HEK293 (cell line): ENCODE results near the gene BBX.

Experiments
- CTCF ChIA-PET: fragments of 350-600 bp; formaldehyde crosslinking; extraction: SDS; loops from one replicate; lab custom pipeline; 2021; ENCODE audit warnings: antibody characterized with exemption; lab: Yijun Ruan, JAX
- POLR2A ChIA-PET: fragments of 300-600 bp; formaldehyde crosslinking; extraction: SDS; loops from one replicate; lab custom pipeline; 2020; ENCODE audit warnings: antibody characterized with exemption, inconsistent platforms; lab: Yijun Ruan, JAX
- H3K27ac ChIP-seq: fragments of 200-500 bp; sonication (Bioruptor generic); 2 replicates; pipeline ENCODE4 v1.5.1; 2014; ENCODE audit warnings: low read depth, low read length, control low read depth, inconsistent platforms; ENCODE audit errors: extremely low read depth
- H3K36me3 ChIP-seq, 2 experiments: fragments of 200-500 bp in 1 of 2; sonication (Bioruptor generic) in 1 of 2; 1 replicate in 1 of 2; 2 replicates in 1 of 2; pipeline ENCODE4 v1.5.1; 2014 to 2017; ENCODE audit warnings: inconsistent platforms in 2 of 2, low read length in 2 of 2; ENCODE audit not compliant: control insufficient read depth in 2 of 2, insufficient read depth in 1 of 2
- H3K4me1 ChIP-seq: fragments of 200-500 bp; sonication (Bioruptor generic); 2 replicates; pipeline ENCODE4 v1.5.1; 2014; ENCODE audit warnings: mild to moderate bottlenecking, low read length, inconsistent platforms; ENCODE audit not compliant: control insufficient read depth, insufficient read depth
- H3K4me3 ChIP-seq: 2 replicates; pipeline ENCODE4 v1.5.1; 2011; ENCODE audit warnings: low read depth, mild to moderate bottlenecking, control low read depth, low read length, moderate library complexity
- H3K9me3 ChIP-seq: fragments of 200-500 bp; sonication (Bioruptor generic); 2 replicates; pipeline ENCODE4 v1.5.1; 2014; ENCODE audit warnings: low read depth, low read length, inconsistent platforms; ENCODE audit not compliant: control insufficient read depth, insufficient read depth
- BCL11B ChIP-seq: fragments of 450-650 bp; formaldehyde crosslinking; IDR thresholded peaks from 2 replicates; pipeline ENCODE4 v1.5.1; 2016; ENCODE audit warnings: low read depth, missing biosample characterization, missing genetic modification characterization
- EGR2 ChIP-seq: fragments of 450-650 bp; formaldehyde crosslinking; IDR thresholded peaks from 2 replicates; pipeline ENCODE4 v1.5.1; 2016; ENCODE audit warnings: low read depth, missing biosample characterization, missing genetic modification characterization
- GLIS1 ChIP-seq: fragments of 450-650 bp; formaldehyde crosslinking; IDR thresholded peaks from 2 replicates; pipeline ENCODE4 v1.5.1; 2016; ENCODE audit warnings: missing biosample characterization, missing genetic modification characterization
- GLIS2 ChIP-seq: fragments of 450-650 bp; formaldehyde crosslinking; IDR thresholded peaks from 2 replicates; pipeline ENCODE4 v1.5.1; 2016; ENCODE audit warnings: missing biosample characterization, missing genetic modification characterization
- HOXA7 ChIP-seq: sonication (generic); formaldehyde crosslinking; IDR thresholded peaks from 2 replicates; pipeline ENCODE4 v1.8.1; 2022; ENCODE audit warnings: missing genetic modification reagents, borderline replicate concordance
- KLF16 ChIP-seq: fragments of 450-650 bp; formaldehyde crosslinking; IDR thresholded peaks from 2 replicates; pipeline ENCODE4 v1.5.1; 2017; ENCODE audit warnings: missing biosample characterization, missing genetic modification characterization
- SP3 ChIP-seq: fragments of 450-650 bp; formaldehyde crosslinking; IDR thresholded peaks from 2 replicates; pipeline ENCODE4 v1.5.1; 2016; ENCODE audit warnings: missing biosample characterization, missing genetic modification characterization
- ZFHX2 ChIP-seq: fragments of 450-650 bp; formaldehyde crosslinking; conservative IDR thresholded peaks from 2 replicates; pipeline ENCODE4 v1.5.1; 2016; ENCODE audit warnings: missing biosample characterization, missing genetic modification characterization
- ZFP37 ChIP-seq: fragments of 450-650 bp; formaldehyde crosslinking; IDR thresholded peaks from 2 replicates; pipeline ENCODE4 v1.5.1; 2016; ENCODE audit warnings: missing biosample characterization, missing genetic modification characterization
- ZFP41 ChIP-seq: fragments of 450-650 bp; formaldehyde crosslinking; IDR thresholded peaks from 2 replicates; pipeline ENCODE4 v1.5.1; 2016; ENCODE audit warnings: missing biosample characterization, missing genetic modification characterization, borderline replicate concordance
- ZNF155 ChIP-seq: fragments of 450-650 bp; formaldehyde crosslinking; IDR thresholded peaks from 2 replicates; pipeline ENCODE4 v1.5.1; 2016; ENCODE audit warnings: missing biosample characterization, missing genetic modification characterization
- ZNF175 ChIP-seq: fragments of 450-650 bp; formaldehyde crosslinking; IDR thresholded peaks from 2 replicates; pipeline ENCODE4 v1.5.1; 2016; ENCODE audit warnings: missing biosample characterization, missing genetic modification characterization
- ZNF341 ChIP-seq: fragments of 450-650 bp; formaldehyde crosslinking; IDR thresholded peaks from 2 replicates; pipeline ENCODE4; 2016; ENCODE audit warnings: low read depth, missing biosample characterization, missing genetic modification characterization
- ZNF391 ChIP-seq: fragments of 450-650 bp; formaldehyde crosslinking; IDR thresholded peaks from 2 replicates; pipeline ENCODE4 v1.5.1; 2016; ENCODE audit warnings: low read depth, missing biosample characterization, missing genetic modification characterization, borderline replicate concordance
- ZNF426 ChIP-seq: fragments of 450-650 bp; formaldehyde crosslinking; IDR thresholded peaks from 2 replicates; pipeline ENCODE4 v1.5.1; 2017; ENCODE audit warnings: missing biosample characterization, missing genetic modification characterization, mild to moderate bottlenecking, inconsistent platforms, moderate library complexity
- ZNF544 ChIP-seq: fragments of 450-650 bp; formaldehyde crosslinking; IDR thresholded peaks from 2 replicates; pipeline ENCODE4 v1.5.0; 2017; ENCODE audit warnings: missing biosample characterization, missing genetic modification characterization
- ZNF629 ChIP-seq: fragments of 450-650 bp; formaldehyde crosslinking; IDR thresholded peaks from 2 replicates; pipeline ENCODE4 v1.5.1; 2017; ENCODE audit warnings: missing biosample characterization, missing genetic modification characterization
- ZNF658 ChIP-seq: fragments of 450-650 bp; formaldehyde crosslinking; IDR thresholded peaks from 2 replicates; pipeline ENCODE4; 2016; ENCODE audit warnings: missing biosample characterization, missing genetic modification characterization
- ZNF76 ChIP-seq: fragments of 450-650 bp; formaldehyde crosslinking; IDR thresholded peaks from 2 replicates; pipeline ENCODE4; 2016; ENCODE audit warnings: low read depth, missing biosample characterization, missing genetic modification characterization, borderline replicate concordance
- TF ChIP-seq, protein P1 (sequence below): fragments of 450-650 bp; formaldehyde crosslinking; IDR thresholded peaks from 2 replicates; pipeline ENCODE4 v1.5.1; 2016; ENCODE audit warnings: missing biosample characterization, missing genetic modification characterization
- TF ChIP-seq, protein P2 (sequence below): fragments of 450-650 bp; formaldehyde crosslinking; optimal IDR thresholded peaks from 2 replicates; pipeline ENCODE3; 2016; ENCODE audit warnings: missing biosample characterization, mild to moderate bottlenecking, missing genetic modification characterization
- TF ChIP-seq, protein P3 (sequence below): fragments of 450-650 bp; IDR thresholded peaks from 2 replicates; pipeline ENCODE4 v1.5.1; 2018; ENCODE audit warnings: missing biosample characterization, missing genetic modification characterization
- TF ChIP-seq, protein P4 (sequence below): fragments of 450-650 bp; formaldehyde crosslinking; conservative IDR thresholded peaks from 2 replicates; pipeline ENCODE4 v1.5.1; 2016; ENCODE audit warnings: low read depth, missing biosample characterization, missing genetic modification characterization

BBX gene

DNA sequence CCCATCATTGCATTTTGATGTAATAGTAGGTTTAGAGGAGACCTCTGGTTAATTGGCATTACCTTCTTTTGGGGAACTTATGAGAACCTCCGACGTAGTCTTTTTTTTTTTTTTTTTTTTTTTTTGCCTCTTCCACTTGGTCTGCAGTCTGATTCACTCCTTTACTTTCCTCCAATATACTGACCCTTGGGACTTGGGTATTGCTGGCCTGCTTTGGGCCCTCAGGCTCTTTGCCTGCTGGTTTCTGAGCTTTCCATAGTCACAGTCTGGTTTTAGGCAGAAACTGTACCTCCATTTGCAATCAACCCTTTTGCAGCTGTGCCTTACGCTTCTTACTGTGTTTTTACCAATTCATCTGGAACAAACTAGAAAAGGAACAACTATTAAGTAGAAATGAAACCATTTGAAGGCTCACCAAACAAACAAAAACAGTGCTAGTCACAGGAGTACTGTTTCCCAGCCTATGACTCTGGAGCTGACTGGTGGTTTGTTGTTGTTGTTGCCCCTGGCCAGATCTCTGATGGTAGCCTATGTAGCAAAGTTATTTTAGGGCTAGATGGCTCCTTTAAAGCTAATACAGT lies 272.8 kb downstream of the BBX start:
- ChIA-PET POLR2A (no interaction called here), CTCF (interaction anchor here (0.6 kb wide), 1 partner anchor 559 kb away, joined by 3 read pairs; no protein-coding TSS in a partner anchor)
- Histone ChIP-seq H3K9me3 (no peaks in the 10 kb centered on the region), H3K36me3 (peaks cover 0 to 48% of the 10 kb centered on the region in 2 experiments; a peak in 1 of 3 replicates), H3K4me1 (no peaks in the 10 kb centered on the region), H3K27ac (no peak overlapping the region), H3K4me3 (no peak overlapping the region)
- TF ChIP-seq, protein P1, sequence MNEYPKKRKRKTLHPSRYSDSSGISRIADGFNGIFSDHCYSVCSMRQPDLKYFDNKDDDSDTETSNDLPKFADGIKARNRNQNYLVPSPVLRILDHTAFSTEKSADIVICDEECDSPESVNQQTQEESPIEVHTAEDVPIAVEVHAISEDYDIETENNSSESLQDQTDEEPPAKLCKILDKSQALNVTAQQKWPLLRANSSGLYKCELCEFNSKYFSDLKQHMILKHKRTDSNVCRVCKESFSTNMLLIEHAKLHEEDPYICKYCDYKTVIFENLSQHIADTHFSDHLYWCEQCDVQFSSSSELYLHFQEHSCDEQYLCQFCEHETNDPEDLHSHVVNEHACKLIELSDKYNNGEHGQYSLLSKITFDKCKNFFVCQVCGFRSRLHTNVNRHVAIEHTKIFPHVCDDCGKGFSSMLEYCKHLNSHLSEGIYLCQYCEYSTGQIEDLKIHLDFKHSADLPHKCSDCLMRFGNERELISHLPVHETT (tag by site-specific recombination), result no peak

DNA sequence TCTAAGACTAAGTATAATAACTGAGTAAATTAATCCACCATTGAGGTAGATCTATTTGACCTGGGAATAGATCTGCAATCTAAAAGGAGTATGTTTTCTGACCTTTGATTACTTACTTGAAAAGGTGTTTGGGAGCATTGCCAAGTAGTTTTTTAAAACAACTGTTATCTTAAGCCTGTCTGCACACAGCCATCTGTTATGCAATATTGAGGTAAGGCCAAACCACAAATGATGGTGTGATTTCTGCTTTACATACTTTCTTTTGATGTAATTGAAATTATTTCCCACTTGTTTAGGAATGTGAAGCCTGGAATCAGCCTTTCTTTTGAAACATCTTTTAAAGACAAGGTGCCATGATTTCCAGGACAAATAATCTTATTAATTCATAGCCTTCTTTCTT lies 274.0 kb downstream of the BBX start:
- Histone ChIP-seq H3K36me3 (peaks cover 0 to 54% of the 10 kb centered on the region in 2 experiments; a peak in 1 of 3 replicates), H3K27ac (no peak overlapping the region), H3K9me3 (no peaks in the 10 kb centered on the region), H3K4me1 (no peaks in the 10 kb centered on the region), H3K4me3 (no peak overlapping the region)
- POLR2A ChIA-PET, result no interaction called here
- TF ChIP-seq ZFP37, result no peak
- TF ChIP-seq ZNF426 (tag by site-specific recombination), result no peak
- TF ChIP-seq, protein P2, sequence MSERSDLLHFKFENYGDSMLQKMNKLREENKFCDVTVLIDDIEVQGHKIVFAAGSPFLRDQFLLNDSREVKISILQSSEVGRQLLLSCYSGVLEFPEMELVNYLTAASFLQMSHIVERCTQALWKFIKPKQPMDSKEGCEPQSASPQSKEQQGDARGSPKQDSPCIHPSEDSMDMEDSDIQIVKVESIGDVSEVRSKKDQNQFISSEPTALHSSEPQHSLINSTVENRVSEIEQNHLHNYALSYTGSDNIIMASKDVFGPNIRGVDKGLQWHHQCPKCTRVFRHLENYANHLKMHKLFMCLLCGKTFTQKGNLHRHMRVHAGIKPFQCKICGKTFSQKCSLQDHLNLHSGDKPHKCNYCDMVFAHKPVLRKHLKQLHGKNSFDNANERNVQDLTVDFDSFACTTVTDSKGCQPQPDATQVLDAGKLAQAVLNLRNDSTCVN (tag by site-specific recombination), result no peak
- CTCF ChIA-PET, result interaction anchor here (0.6 kb wide), 1 partner anchor 10 kb away, joined by 4 read pairs; no protein-coding TSS in a partner anchor

DNA sequence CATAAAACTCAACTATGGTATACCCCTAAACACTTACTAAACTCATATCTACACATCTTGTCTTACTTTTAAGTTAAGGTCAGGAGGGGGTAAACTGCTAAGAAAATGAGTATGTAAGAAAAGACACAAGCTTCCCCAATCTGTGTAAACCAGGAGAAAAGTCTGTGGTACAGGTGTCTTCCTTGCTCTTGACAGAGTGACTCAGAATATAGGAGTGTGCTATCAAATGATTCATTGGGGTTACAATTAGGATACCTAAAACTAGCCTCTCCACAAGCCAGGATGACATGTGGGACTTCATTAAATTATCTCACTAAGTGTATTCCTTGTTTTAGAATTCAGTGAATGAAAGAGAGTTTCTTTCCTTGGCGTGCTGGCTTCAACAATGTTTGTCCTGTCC lies 274.8 kb downstream of the BBX start:
- H3K4me1 ChIP-seq, result no peaks in the 10 kb centered on the region
- TF ChIP-seq ZNF175 (tag by site-specific recombination) (no peak), ZNF391 (no peak), ZNF544 (no peak), SP3 (no peak), HOXA7 (CRISPR knock-in tag) (no peak), ZNF629 (tag by site-specific recombination) (no peak), EGR2 (tag by site-specific recombination) (no peak), ZNF341 (tag by site-specific recombination) (no peak), BCL11B (no peak), GLIS2 (tag by site-specific recombination) (no peak), ZFP41 (tag by site-specific recombination) (no peak), KLF16 (tag by site-specific recombination) (no peak), ZFHX2 (tag by site-specific recombination) (no peak), ZNF155 (tag by site-specific recombination) (no peak), ZNF76 (tag by site-specific recombination) (no peak), GLIS1 (tag by site-specific recombination) (no peak), ZNF658 (tag by site-specific recombination) (no peak)
- TF ChIP-seq, protein P3, sequence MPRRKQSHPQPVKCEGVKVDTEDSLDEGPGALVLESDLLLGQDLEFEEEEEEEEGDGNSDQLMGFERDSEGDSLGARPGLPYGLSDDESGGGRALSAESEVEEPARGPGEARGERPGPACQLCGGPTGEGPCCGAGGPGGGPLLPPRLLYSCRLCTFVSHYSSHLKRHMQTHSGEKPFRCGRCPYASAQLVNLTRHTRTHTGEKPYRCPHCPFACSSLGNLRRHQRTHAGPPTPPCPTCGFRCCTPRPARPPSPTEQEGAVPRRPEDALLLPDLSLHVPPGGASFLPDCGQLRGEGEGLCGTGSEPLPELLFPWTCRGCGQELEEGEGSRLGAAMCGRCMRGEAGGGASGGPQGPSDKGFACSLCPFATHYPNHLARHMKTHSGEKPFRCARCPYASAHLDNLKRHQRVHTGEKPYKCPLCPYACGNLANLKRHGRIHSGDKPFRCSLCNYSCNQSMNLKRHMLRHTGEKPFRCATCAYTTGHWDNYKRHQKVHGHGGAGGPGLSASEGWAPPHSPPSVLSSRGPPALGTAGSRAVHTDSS (tag by site-specific recombination), result no peak
- TF ChIP-seq, protein P4, sequence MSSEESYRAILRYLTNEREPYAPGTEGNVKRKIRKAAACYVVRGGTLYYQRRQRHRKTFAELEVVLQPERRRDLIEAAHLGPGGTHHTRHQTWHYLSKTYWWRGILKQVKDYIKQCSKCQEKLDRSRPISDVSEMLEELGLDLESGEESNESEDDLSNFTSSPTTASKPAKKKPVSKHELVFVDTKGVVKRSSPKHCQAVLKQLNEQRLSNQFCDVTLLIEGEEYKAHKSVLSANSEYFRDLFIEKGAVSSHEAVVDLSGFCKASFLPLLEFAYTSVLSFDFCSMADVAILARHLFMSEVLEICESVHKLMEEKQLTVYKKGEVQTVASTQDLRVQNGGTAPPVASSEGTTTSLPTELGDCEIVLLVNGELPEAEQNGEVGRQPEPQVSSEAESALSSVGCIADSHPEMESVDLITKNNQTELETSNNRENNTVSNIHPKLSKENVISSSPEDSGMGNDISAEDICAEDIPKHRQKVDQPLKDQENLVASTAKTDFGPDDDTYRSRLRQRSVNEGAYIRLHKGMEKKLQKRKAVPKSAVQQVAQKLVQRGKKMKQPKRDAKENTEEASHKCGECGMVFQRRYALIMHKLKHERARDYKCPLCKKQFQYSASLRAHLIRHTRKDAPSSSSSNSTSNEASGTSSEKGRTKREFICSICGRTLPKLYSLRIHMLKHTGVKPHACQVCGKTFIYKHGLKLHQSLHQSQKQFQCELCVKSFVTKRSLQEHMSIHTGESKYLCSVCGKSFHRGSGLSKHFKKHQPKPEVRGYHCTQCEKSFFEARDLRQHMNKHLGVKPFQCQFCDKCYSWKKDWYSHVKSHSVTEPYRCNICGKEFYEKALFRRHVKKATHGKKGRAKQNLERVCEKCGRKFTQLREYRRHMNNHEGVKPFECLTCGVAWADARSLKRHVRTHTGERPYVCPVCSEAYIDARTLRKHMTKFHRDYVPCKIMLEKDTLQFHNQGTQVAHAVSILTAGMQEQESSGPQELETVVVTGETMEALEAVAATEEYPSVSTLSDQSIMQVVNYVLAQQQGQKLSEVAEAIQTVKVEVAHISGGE (tag by site-specific recombination), result no peak
- no peaks in the 10 kb centered on the region for H3K9me3 ChIP-seq
- CTCF ChIA-PET, result no interaction called here
- no peak overlapping the region for H3K27ac ChIP-seq
- no peak overlapping the region for H3K4me3 ChIP-seq
- peaks cover 0 to 55% of the 10 kb centered on the region in 2 experiments; a peak in 1 of 3 replicates for H3K36me3 ChIP-seq
- POLR2A ChIA-PET, result no interaction called here
